Measurements from ENCODE around the gene TPPP3. TPM values are rescaled to one million over a fixed set of nuclear protein-coding genes. Genes with fewer than 3 reads are reported as not detected.
"Not testable (repeated sequence)": the region's sequence is repeated elsewhere in the genome, so short reads cannot be mapped to it uniquely, and the experiment has no call there.

The TPPP3 gene
- total RNA-seq, 1 donor from 2014 or later: 0.20 TPM

GRCh38 chr16:67390816-67391423 is 2.4 kb downstream of the TPPP3 start:
- DNase-seq (ENCODE audit: low read depth, low spot score): no peak

GRCh38 chr16:67389911-67390815 is 3.1 kb downstream of the TPPP3 start:
- no peak for DNase-seq (ENCODE audit: low read depth, low spot score)

GRCh38 chr16:67388591-67388990 is 4.7 kb downstream of the TPPP3 start:
- DNase-seq (ENCODE audit: low read depth, low spot score): no peak

- DNase-seq (ENCODE audit: low read depth, low spot score): no peak
Observed at GRCh38 chr16:67388191-67388590, 5.1 kb downstream of the TPPP3 start.

- DNase-seq (ENCODE audit: low read depth, low spot score): no peak
Observed at GRCh38 chr16:67387479-67388079, 5.7 kb downstream of the TPPP3 start.

GRCh38 chr16:67386861-67387455 is 6.3 kb downstream of the TPPP3 start:
- DNase-seq (ENCODE audit: low read depth, low spot score): no peak

GRCh38 chr16:67384778-67385510 is 8.4 kb downstream of the TPPP3 start:
- no peak for DNase-seq (ENCODE audit: low read depth, low spot score)

GRCh38 chr16:67383284-67383683 is 10.0 kb downstream of the TPPP3 start:
- DNase-seq (ENCODE audit: low read depth, low spot score): no peak

- no peak for DNase-seq (ENCODE audit: low read depth, low spot score)
Observed at GRCh38 chr16:67378642-67379041, 14.7 kb downstream of the TPPP3 start.

GRCh38 chr16:67376012-67376411 is 17.3 kb downstream of the TPPP3 start:
- DNase-seq (ENCODE audit: low read depth, low spot score): not testable (repeated sequence)

- no peak for DNase-seq (ENCODE audit: low read depth, low spot score)
Observed at GRCh38 chr16:67372664-67373063, 20.6 kb downstream of the TPPP3 start.

GRCh38 chr16:67370661-67371060 is 22.6 kb downstream of the TPPP3 start:
- DNase-seq (ENCODE audit: low read depth, low spot score): no peak

GRCh38 chr16:67364600-67365235 is 28.6 kb downstream of the TPPP3 start:
- DNase-seq (ENCODE audit: low read depth, low spot score): no peak

GRCh38 chr16:67361038-67361437 is 32.3 kb downstream of the TPPP3 start:
- no peak for DNase-seq (ENCODE audit: low read depth, low spot score)

- DNase-seq (ENCODE audit: low read depth, low spot score): not testable (repeated sequence)
Observed at GRCh38 chr16:67359540-67360269, 33.6 kb downstream of the TPPP3 start.

- DNase-seq (ENCODE audit: low read depth, low spot score): no peak
Observed at GRCh38 chr16:67357561-67357960, 35.7 kb downstream of the TPPP3 start.

- no peak for DNase-seq (ENCODE audit: low read depth, low spot score)
Observed at GRCh38 chr16:67356396-67356795, 36.9 kb downstream of the TPPP3 start.

- DNase-seq (ENCODE audit: low read depth, low spot score): not testable (repeated sequence)
Observed at GRCh38 chr16:67352463-67352862, 40.8 kb downstream of the TPPP3 start.

GRCh38 chr16:67350324-67350723 is 43.0 kb downstream of the TPPP3 start:
- no peak for DNase-seq (ENCODE audit: low read depth, low spot score)

GRCh38 chr16:67349172-67349571 is 44.1 kb downstream of the TPPP3 start:
- no peak for DNase-seq (ENCODE audit: low read depth, low spot score)

Measured in pulmonary artery endothelial cell (primary cell).